ENCODE data around the gene DEFB108B. TPM values are rescaled to one million over a fixed set of nuclear protein-coding genes. Genes with fewer than 3 reads are reported as not detected.

The DEFB108B gene
- total RNA-seq, 1 donor from 2014 or later = not detected

Other genes starting within 250 kb of the DEFB108B start
- not detected in 2 replicates for gene DEFB131B, start 45.3 kb downstream of the DEFB108B start, total RNA-seq
- 2.2 and 7.1 TPM in 2 replicates for gene XNDC1N, start 95.4 kb downstream of the DEFB108B start, total RNA-seq
- gene RNF121, start 95.8 kb downstream of the DEFB108B start, total RNA-seq = 30.9 and 36.6 TPM in 2 replicates
- gene IL18BP, start 165.7 kb downstream of the DEFB108B start, total RNA-seq = 2.9 and 6.4 TPM in 2 replicates
- 144 and 157 TPM in 2 replicates for gene NUMA1, start 247.3 kb downstream of the DEFB108B start, total RNA-seq
- gene LRRC51, start 247.7 kb downstream of the DEFB108B start, total RNA-seq = 5.7 and 7.3 TPM in 2 replicates

Data from kidney epithelial cell (primary cell).